Heart left ventricle (tissue), 13 donors: ENCODE results near the gene CUL5.

Experiments used
- POLR2A ChIP-seq, 2 donors: fragments of 450-650 bp; IDR thresholded peaks; one replicate each; pipeline ENCODE4 v1.6.1; 2017; ENCODE audit warnings: antibody characterized with exemption in 2 of 2, mild to moderate bottlenecking in 2 of 2, moderate library complexity in 2 of 2
- TF ChIP-seq, protein P1 (sequence below), 12 donors: fragments of 200-600 bp; sonication (generic) in 4 of 12; IDR thresholded peaks; one replicate each; pipeline versions ENCODE4 v1.5.0 to v1.8.0; 2018 to 2022; ENCODE audit warnings: antibody characterized with exemption in 12 of 12, mild to moderate bottlenecking in 5 of 12
- donor health status: ischemic (EF 13 %, LVEDD 7.1; RV severe dilation, severe dysfunction).
- donor health status: DM: no; HTN: yes; CAD: no.
- donor health status: DM: no; HTN: no; CAD: no.
- donor health status: ischemic (EF 25% LVEDD 6.9; RV normal size, moderate dysfunction).
- donor health status: ischemic (EF 25% LVEDD 5.7; RV mildly dilated, moderate dysfunction).
- donor health status: ischemic (EF 35%, LVEDD 5.7; RV mildly dilated, moderate dysfunction).
- donor health status: nonischemic (EF 11% LVEDD 7.7; RV severe dilation, severe dysfunction).
- donor health status: DM: yes; HTN: yes; CAD: no.
- donor health status: PGD.
- donor health status: ischemic (EF 29% LVEDD 5.4; RV normal size, mild dysfunction).
- donor health status: nonischemic (EF 23%, LVEDD 6.1; RV moderate dilation, normal function).

DNA sequence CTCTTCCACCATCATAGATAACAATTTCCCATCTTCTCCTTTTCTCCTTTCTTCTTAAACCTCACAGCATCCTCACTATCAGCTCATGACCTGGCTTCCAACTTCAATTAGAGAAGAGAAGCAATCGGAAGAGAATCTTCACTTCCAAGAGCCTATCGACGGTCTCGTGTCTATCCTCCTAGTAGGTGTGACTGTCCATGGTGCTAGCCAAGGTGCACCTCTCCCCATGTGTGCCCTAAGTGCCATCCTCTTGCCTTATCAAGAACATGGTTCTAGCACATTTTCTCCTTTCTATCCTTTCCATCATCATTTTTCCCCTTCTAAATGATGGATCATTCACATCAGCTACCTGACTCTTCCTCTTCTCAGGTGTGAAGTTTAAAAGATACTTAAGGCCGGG, 5.1 kb upstream of the CUL5 start:
- TF ChIP-seq, protein P1, sequence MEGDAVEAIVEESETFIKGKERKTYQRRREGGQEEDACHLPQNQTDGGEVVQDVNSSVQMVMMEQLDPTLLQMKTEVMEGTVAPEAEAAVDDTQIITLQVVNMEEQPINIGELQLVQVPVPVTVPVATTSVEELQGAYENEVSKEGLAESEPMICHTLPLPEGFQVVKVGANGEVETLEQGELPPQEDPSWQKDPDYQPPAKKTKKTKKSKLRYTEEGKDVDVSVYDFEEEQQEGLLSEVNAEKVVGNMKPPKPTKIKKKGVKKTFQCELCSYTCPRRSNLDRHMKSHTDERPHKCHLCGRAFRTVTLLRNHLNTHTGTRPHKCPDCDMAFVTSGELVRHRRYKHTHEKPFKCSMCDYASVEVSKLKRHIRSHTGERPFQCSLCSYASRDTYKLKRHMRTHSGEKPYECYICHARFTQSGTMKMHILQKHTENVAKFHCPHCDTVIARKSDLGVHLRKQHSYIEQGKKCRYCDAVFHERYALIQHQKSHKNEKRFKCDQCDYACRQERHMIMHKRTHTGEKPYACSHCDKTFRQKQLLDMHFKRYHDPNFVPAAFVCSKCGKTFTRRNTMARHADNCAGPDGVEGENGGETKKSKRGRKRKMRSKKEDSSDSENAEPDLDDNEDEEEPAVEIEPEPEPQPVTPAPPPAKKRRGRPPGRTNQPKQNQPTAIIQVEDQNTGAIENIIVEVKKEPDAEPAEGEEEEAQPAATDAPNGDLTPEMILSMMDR (IDR thresholded peaks at IDR 0.05), result no peak
- TF ChIP-seq POLR2A (IDR thresholded peaks at IDR 0.05), result no peak
